ENCODE results near the gene GIN1. TPM values are rescaled to one million over a fixed set of nuclear protein-coding genes. Genes with fewer than 3 reads are reported as not detected.

Gene GIN1
- total RNA-seq, 1 experiment from 2014 or later: 6.6 TPM

DNA sequence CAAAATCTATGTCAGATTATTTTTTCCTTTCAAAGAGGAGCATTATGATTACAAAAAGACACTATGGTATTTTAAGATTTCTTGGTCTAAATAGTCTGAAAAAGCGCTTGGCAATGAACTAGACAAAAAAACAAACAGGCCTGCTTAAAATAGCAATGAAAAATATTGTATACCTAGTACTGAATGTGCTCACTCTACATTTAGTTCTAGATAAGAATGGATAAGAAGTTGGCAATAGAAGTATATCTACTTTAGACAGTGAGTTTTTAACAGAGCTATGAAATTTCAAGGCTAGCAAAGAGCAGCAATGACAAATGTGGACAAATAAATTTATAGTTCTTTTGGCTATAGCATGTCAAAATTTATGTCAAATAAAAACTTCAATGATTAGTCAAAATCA is 26.2 kb downstream of the GIN1 start:
- Histone ChIP-seq H3K4me1 (ENCODE audit: insufficient read depth, low read length) (no peaks in the 10 kb centered on the region), H3K18ac (ENCODE audit: insufficient read length, low read depth, low read length) (no peak overlapping the region), H2BK12ac (ENCODE audit: insufficient read length, low read depth, low read length) (no peak overlapping the region), H3K23ac (ENCODE audit: insufficient read length, low read depth, low read length) (no peak overlapping the region), H3K27ac (ENCODE audit: insufficient read length, low read depth, low read length) (no peak overlapping the region), H4K20me1 (ENCODE audit: control insufficient read depth, insufficient read depth, insufficient read length) (no peaks in the 10 kb centered on the region), H3K23me2 (ENCODE audit: insufficient read length, low read depth, low read length, poor library complexity, severe bottlenecking) (no peaks in the 10 kb centered on the region), H3T11ph (ENCODE audit: low read length) (no peak overlapping the region), H4K91ac (ENCODE audit: insufficient read length, low read depth, low read length) (no peak overlapping the region), H3K56ac (ENCODE audit: insufficient read length, low read depth, low read length) (no peak overlapping the region), H2AK5ac (ENCODE audit: insufficient read length, low read length) (no peak overlapping the region), H3K4ac (ENCODE audit: low read depth, low read length) (no peak overlapping the region), H2AFZ (ENCODE audit: low read length) (no peak overlapping the region), H2BK5ac (ENCODE audit: insufficient read length, low read length) (no peak overlapping the region), H2BK120ac (ENCODE audit: low read depth, low read length, poor library complexity, severe bottlenecking) (no peak overlapping the region), H3K79me2 (ENCODE audit: insufficient read depth, low read length) (no peaks in the 10 kb centered on the region), H3K14ac (ENCODE audit: insufficient read depth, low read length) (no peak overlapping the region), H3K79me1 (ENCODE audit: insufficient read depth, low read depth, low read length, poor library complexity, severe bottlenecking) (no peaks in the 10 kb centered on the region), H2BK20ac (ENCODE audit: low read depth, low read length, poor library complexity, severe bottlenecking) (no peak overlapping the region), H4K8ac (replicated peaks; ENCODE audit: insufficient read length, low read depth, low read length) (no peak overlapping the region), H3K4me2 (ENCODE audit: insufficient read depth, insufficient read length, low read length) (no peak overlapping the region), H3K9me3 (ENCODE audit: control insufficient read depth, low read depth, low read length) (no peaks in the 10 kb centered on the region), H4K5ac (ENCODE audit: insufficient read length, low read depth, low read length) (no peak overlapping the region), H2BK15ac (ENCODE audit: low read depth, low read length) (no peak overlapping the region), H3K27me3 (ENCODE audit: insufficient read depth, low read length) (no peaks in the 10 kb centered on the region), H3K9ac (ENCODE audit: extremely low read depth, insufficient read length, low read length) (no peak overlapping the region)
- Mint-ChIP-seq H3K36me3 (ENCODE audit: insufficient read depth in 1 of 3, low read depth in 3 of 3) (peaks cover 0 to 9% (median 3%) of the 10 kb centered on the region in 3 experiments; a peak in 4 of 7 replicates), H3K9me3 (no peaks in the 10 kb centered on the region), H3K4me1 (no peaks in the 10 kb centered on the region), H3K27ac (no peak overlapping the region), H3K4me3 (no peak overlapping the region), H3K27me3 (ENCODE audit: low read depth) (no peaks in the 10 kb centered on the region)
- no peak for DNase-seq
- TF ChIP-seq, protein P1, sequence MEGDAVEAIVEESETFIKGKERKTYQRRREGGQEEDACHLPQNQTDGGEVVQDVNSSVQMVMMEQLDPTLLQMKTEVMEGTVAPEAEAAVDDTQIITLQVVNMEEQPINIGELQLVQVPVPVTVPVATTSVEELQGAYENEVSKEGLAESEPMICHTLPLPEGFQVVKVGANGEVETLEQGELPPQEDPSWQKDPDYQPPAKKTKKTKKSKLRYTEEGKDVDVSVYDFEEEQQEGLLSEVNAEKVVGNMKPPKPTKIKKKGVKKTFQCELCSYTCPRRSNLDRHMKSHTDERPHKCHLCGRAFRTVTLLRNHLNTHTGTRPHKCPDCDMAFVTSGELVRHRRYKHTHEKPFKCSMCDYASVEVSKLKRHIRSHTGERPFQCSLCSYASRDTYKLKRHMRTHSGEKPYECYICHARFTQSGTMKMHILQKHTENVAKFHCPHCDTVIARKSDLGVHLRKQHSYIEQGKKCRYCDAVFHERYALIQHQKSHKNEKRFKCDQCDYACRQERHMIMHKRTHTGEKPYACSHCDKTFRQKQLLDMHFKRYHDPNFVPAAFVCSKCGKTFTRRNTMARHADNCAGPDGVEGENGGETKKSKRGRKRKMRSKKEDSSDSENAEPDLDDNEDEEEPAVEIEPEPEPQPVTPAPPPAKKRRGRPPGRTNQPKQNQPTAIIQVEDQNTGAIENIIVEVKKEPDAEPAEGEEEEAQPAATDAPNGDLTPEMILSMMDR (conservative IDR thresholded peaks at IDR 0.05): no peak
- no CpG with 5 or more reads among the region's 1 CpG for WGBS (ENCODE audit: extremely low coverage, insufficient read length, low lambda C conversion rate)
